ENCODE measurements around the gene CFAP221.

DNA sequence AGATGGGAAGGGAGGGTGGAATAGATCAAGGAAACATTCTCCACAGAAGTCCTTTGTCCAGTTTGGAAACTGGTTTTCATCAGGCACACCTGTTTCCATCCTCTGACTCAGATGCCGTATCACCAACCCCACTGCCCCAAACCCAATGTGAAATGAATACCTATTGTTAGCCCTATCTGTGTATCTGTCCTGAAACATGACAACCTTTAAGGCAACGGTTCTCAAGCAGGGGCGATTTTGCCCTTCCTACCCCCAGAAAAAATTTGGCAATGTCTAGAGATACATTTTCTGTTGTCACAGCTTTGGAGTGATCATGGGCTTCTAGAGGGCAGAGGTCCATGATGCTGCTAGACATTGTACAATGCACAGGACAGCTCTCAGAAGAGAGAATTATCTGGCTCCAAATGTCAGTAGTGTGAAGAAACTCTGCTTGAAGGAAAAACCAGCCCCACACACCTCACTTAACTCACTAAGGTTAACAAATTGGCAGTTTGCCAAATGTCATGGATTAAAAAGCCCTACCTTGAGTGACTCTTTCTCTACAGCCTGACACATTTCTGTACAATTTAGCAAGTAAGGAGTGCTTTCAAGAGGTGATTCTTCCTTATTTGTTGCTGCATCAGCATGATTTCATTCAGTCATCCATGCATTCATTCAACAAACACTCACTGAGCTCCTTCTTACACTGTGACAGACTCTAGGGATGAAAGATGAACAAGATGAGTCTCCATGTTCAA lies 23.4 kb upstream of the CFAP221 start:
- no peak for TF ChIP-seq EZH2 (IDR thresholded peaks at IDR 0.05; ENCODE audit: borderline replicate concordance, low read depth, low read length, severe bottlenecking)
- TF ChIP-seq CTCF (IDR thresholded peaks at IDR 0.05; ENCODE audit: extremely low read depth in 1 of 2, insufficient read depth in 1 of 2, low read depth in 1 of 2, low read length in 2 of 2), result no peak
- TF ChIP-seq POLR2AphosphoS5 (IDR thresholded peaks at IDR 0.05; ENCODE audit: insufficient read depth, low read depth, low read length), result no peak
- no peak for TF ChIP-seq MYC (IDR thresholded peaks at IDR 0.05; ENCODE audit: low read depth, low read length)
- TF ChIP-seq JUN (IDR thresholded peaks at IDR 0.05; ENCODE audit: borderline replicate concordance, insufficient read depth, insufficient read length, low read depth), result no peak
- no peak for TF ChIP-seq POLR2A (IDR thresholded peaks at IDR 0.05; ENCODE audit: low read depth, low read length)
- TF ChIP-seq, protein P1, sequence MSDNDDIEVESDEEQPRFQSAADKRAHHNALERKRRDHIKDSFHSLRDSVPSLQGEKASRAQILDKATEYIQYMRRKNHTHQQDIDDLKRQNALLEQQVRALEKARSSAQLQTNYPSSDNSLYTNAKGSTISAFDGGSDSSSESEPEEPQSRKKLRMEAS (IDR thresholded peaks at IDR 0.05; ENCODE audit: insufficient read depth, insufficient read length), result no peak
- TF ChIP-seq FOS (IDR thresholded peaks at IDR 0.05; ENCODE audit: borderline replicate concordance, insufficient read depth, low read length), result no peak

Data from endothelial cell of umbilical vein (primary cell).